ENCODE measurements around the gene DDIT4. TPM values are rescaled to one million over a fixed set of nuclear protein-coding genes. Genes with fewer than 3 reads are reported as not detected.

Gene DDIT4
- total and polyA plus RNA-seq, 9 of the 15 experiments (the other 6 are each of a cell fraction or from before 2014, with no cell fraction given) = 8.2 to 675 (median 159) TPM

GRCh38 chr10:72272689-72273409 is 875 bp upstream of the DDIT4 start (continued):
- TF ChIP-seq FOS (IDR thresholded peaks at IDR 0.05; ENCODE audit: extremely low read depth, insufficient read length) (no peak), CBFB (CRISPR knock-in tag; IDR thresholded peaks at IDR 0.05) (peak; percentile 63; the same call in 1 of the 2 replicates), SREBF1 (IDR thresholded peaks at IDR 0.05; ENCODE audit: borderline replicate concordance, low read depth, low read length) (0 out of 2 replicates have a peak, but pooled peaks have one; percentile 4), SNIP1 (IDR thresholded peaks at IDR 0.05; ENCODE audit: low read depth) (no peak), ZNF316 (IDR thresholded peaks at IDR 0.05) (no peak), CTCFL (IDR thresholded peaks at IDR 0.05; ENCODE audit: borderline replicate concordance, insufficient read depth, low read depth, low read length, poor library complexity, severe bottlenecking) (no peak), ZNF436 (CRISPR knock-in tag; IDR thresholded peaks at IDR 0.05) (peak; percentile 74), RBM17 (IDR thresholded peaks at IDR 0.05; ENCODE audit: borderline replicate concordance, low read depth, low read length) (no peak), ZNF407 (IDR thresholded peaks at IDR 0.05; ENCODE audit: low read depth) (0 out of 2 replicates have a peak, but pooled peaks have one; percentile 17), POLR3A (IDR thresholded peaks at IDR 0.05; ENCODE audit: borderline replicate concordance, extremely low read depth, insufficient read depth, insufficient read length) (no peak), ZNF561 (CRISPR knock-in tag; conservative IDR thresholded peaks at IDR 0.05) (no peak), KAT7 (CRISPR knock-in tag; IDR thresholded peaks at IDR 0.05; ENCODE audit: borderline replicate concordance) (peak; percentile 81; the same call in 1 of the 2 replicates), POLR2B (IDR thresholded peaks at IDR 0.05; ENCODE audit: low read depth, partially characterized antibody) (peak; percentile 83), MECOM (CRISPR knock-in tag; IDR thresholded peaks at IDR 0.05) (peak; percentile 74), MLLT1 (IDR thresholded peaks at IDR 0.05) (no peak), ADNP (tag; IDR thresholded peaks at IDR 0.05) (no peak), ZNF23 (CRISPR knock-in tag; IDR thresholded peaks at IDR 0.05) (no peak)
